ENCODE measurements around the gene ADGRE1. TPM values are rescaled to one million over a fixed set of nuclear protein-coding genes. Genes with fewer than 3 reads are reported as not detected.

ADGRE1 gene
- total and polyA plus RNA-seq, 2 of the 8 experiments (the other 6 are each of a cell fraction or from before 2014, with no cell fraction given) = not detected

DNA sequence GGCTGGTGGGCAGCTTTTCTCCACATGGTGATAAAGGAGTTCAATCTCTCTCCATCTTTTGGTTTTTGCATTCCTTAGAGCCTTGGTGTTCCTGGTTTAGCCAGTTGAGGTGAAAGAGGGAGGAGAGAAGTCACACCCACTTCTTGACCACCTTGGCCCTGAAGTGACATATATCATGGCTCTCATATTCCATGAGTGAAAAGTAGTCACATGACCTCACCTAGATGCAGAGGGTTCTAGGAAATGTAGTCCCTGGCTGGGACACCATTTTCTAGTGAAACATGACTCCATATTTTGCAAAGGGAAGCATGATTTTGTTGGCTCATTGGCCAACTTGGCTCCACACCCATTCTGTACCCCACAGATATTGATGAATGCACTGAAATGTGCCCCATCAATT, 16.1 kb downstream of the ADGRE1 start:
- no peak overlapping the region for H3K4ac ChIP-seq (replicated peaks; ENCODE audit: insufficient read length, low read depth, low read length)
- H2AFZ ChIP-seq (ENCODE audit: low read length) = no peak overlapping the region
- H2AK5ac ChIP-seq (ENCODE audit: low read depth, low read length) = no peak overlapping the region
- H4K91ac ChIP-seq (replicated peaks; ENCODE audit: insufficient read length, low read length) = no peak overlapping the region
- no peak overlapping the region for H3K4me2 ChIP-seq (ENCODE audit: insufficient read depth in 1 of 2, low read depth in 2 of 2, low read length in 2 of 2)
- no peak overlapping the region for H3K23ac ChIP-seq (ENCODE audit: insufficient read length)
- H3K56ac ChIP-seq (replicated peaks; ENCODE audit: insufficient read length, low read depth, low read length) = no peak overlapping the region
- H2BK120ac ChIP-seq (replicated peaks; ENCODE audit: low read depth, low read length) = no peak overlapping the region
- H2BK20ac ChIP-seq (ENCODE audit: low read length) = no peak overlapping the region
- no peak overlapping the region for H3K27ac ChIP-seq (ENCODE audit: low read depth, low read length)
- peaks cover 67 to 79% of the 10 kb centered on the region in 2 experiments for H3K9me3 ChIP-seq (ENCODE audit: insufficient read depth in 2 of 2, low read depth in 1 of 2, low read length in 1 of 2)
- H4K5ac ChIP-seq (ENCODE audit: insufficient read length, low read depth, low read length) = no peak overlapping the region
- no peaks in the 10 kb centered on the region for H4K20me1 ChIP-seq (replicated peaks in 1 of 2; ENCODE audit: control insufficient read depth in 1 of 2, insufficient read depth in 2 of 2, low read length in 2 of 2)
- FAIRE-seq = no peak
- H2BK15ac ChIP-seq (ENCODE audit: low read length) = no peak overlapping the region
- H3K4me1 ChIP-seq (replicated peaks in 1 of 4; ENCODE audit: control insufficient read depth in 3 of 4, insufficient read depth in 4 of 4, low read length in 3 of 4) = no peaks in the 10 kb centered on the region
- H3K18ac ChIP-seq (ENCODE audit: extremely low read depth, low read length) = no peak overlapping the region
- H3K9ac ChIP-seq (replicated peaks in 1 of 4; ENCODE audit: extremely low read depth in 1 of 4, low read depth in 3 of 4, low read length in 3 of 4) = no peak overlapping the region
- no peaks in the 10 kb centered on the region for H3K23me2 ChIP-seq (ENCODE audit: low read depth, low read length)
- no peak overlapping the region for H3K4me3 ChIP-seq (ENCODE audit: extremely low read depth in 1 of 4, insufficient read depth in 2 of 4, low read depth in 3 of 4, low read length in 4 of 4)
- TF ChIP-seq NRF1 (IDR thresholded peaks at IDR 0.05; ENCODE audit: low read depth, low read length) (no peak), SIN3A (conservative IDR thresholded peaks at IDR 0.05 in 1 of 2, IDR thresholded peaks at IDR 0.05 in 1 of 2; ENCODE audit: low read depth in 1 of 2, low read length in 2 of 2) (no peak), EZH2 (IDR thresholded peaks at IDR 0.05; ENCODE audit: low read depth, low read length, severe bottlenecking) (no peak), GABPA (IDR thresholded peaks at IDR 0.05; ENCODE audit: borderline replicate concordance, insufficient read depth, low read length) (no peak), CHD1 (IDR thresholded peaks at IDR 0.05; ENCODE audit: low read depth, low read length) (no peak), POLR2AphosphoS5 (IDR thresholded peaks at IDR 0.05; ENCODE audit: low read depth, low read length) (no peak), KDM5A (IDR thresholded peaks at IDR 0.05; ENCODE audit: low read length) (no peak), EP300 (IDR thresholded peaks at IDR 0.05; ENCODE audit: borderline replicate concordance in 1 of 2, low read depth in 2 of 2, low read length in 2 of 2) (no peak)
- TF ChIP-seq, protein P1, sequence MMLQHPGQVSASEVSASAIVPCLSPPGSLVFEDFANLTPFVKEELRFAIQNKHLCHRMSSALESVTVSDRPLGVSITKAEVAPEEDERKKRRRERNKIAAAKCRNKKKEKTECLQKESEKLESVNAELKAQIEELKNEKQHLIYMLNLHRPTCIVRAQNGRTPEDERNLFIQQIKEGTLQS (IDR thresholded peaks at IDR 0.05; ENCODE audit: insufficient read depth, low read depth, low read length) = no peak
- TF ChIP-seq, protein P2, sequence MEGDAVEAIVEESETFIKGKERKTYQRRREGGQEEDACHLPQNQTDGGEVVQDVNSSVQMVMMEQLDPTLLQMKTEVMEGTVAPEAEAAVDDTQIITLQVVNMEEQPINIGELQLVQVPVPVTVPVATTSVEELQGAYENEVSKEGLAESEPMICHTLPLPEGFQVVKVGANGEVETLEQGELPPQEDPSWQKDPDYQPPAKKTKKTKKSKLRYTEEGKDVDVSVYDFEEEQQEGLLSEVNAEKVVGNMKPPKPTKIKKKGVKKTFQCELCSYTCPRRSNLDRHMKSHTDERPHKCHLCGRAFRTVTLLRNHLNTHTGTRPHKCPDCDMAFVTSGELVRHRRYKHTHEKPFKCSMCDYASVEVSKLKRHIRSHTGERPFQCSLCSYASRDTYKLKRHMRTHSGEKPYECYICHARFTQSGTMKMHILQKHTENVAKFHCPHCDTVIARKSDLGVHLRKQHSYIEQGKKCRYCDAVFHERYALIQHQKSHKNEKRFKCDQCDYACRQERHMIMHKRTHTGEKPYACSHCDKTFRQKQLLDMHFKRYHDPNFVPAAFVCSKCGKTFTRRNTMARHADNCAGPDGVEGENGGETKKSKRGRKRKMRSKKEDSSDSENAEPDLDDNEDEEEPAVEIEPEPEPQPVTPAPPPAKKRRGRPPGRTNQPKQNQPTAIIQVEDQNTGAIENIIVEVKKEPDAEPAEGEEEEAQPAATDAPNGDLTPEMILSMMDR (IDR thresholded peaks at IDR 0.05; ENCODE audit: control extremely low read depth in 1 of 3, insufficient read depth in 1 of 3, low read depth in 1 of 3, low read length in 3 of 3) = no peak
- no peaks in the 10 kb centered on the region for H3K36me3 ChIP-seq (ENCODE audit: control insufficient read depth in 2 of 4, insufficient read depth in 4 of 4, low read length in 3 of 4)
- no peak for DNase-seq (ENCODE audit: low read depth in 1 of 2, low spot score in 2 of 2)
- H3K27me3 ChIP-seq (replicated peaks in 1 of 4; ENCODE audit: control insufficient read depth in 3 of 4, extremely low read depth in 1 of 4, insufficient read depth in 3 of 4, low read length in 3 of 4) = no peaks in the 10 kb centered on the region
- no peak overlapping the region for H4K8ac ChIP-seq (ENCODE audit: extremely low read depth, insufficient read depth, low read length)
- H3K14ac ChIP-seq (ENCODE audit: insufficient read length) = no peak overlapping the region
- H2BK5ac ChIP-seq (ENCODE audit: low read depth, low read length) = no peak overlapping the region
- ChIA-PET CTCF (ENCODE audit: partially characterized antibody) (no interaction called here), POLR2A (ENCODE audit: partially characterized antibody) (no interaction called here)
- H3K79me2 ChIP-seq (ENCODE audit: control insufficient read depth in 1 of 2, insufficient read depth in 2 of 2, low read length in 2 of 2) = no peaks in the 10 kb centered on the region
- no peaks in the 10 kb centered on the region for H3K79me1 ChIP-seq (ENCODE audit: low read depth, low read length)
- no peak overlapping the region for H2BK12ac ChIP-seq (ENCODE audit: low read depth, low read length)

Measured in H1 (cell line).